Thoracic aorta (tissue), 2 donors: ENCODE measurements around the gene LIMCH1. TPM values are rescaled to one million over a fixed set of nuclear protein-coding genes. Genes with fewer than 3 reads are reported as not detected.

ENCODE experiments used
- ATAC-seq: fragments of 150-250 bp; one replicate; pipeline ENCODE4 v1.8.0; 2017; ENCODE audit warnings: low read depth; ENCODE audit not compliant: insufficient number of reproducible peaks, low FRiP score
- DNase-seq: peaks from one replicate; pipeline ENCODE4 v3.0.0-alpha.2; 2020; ENCODE audit warnings: low spot score
- H3K27ac ChIP-seq, 2 donors: fragments of 200-600 bp; sonication (generic); 1 replicate in 1 of 2; 2 replicates in 1 of 2; pipeline ENCODE4 v1.5.1; 2016; ENCODE audit warnings: mild to moderate bottlenecking in 2 of 2, moderate library complexity in 2 of 2
- H3K27me3 ChIP-seq: fragments of 200-600 bp; sonication (generic); replicated peaks from 2 replicates; pipeline ENCODE4 v1.6.0; 2016; ENCODE audit warnings: mild to moderate bottlenecking; ENCODE audit not compliant: insufficient read depth
- H3K36me3 ChIP-seq: fragments of 200-600 bp; sonication (generic); one replicate; pipeline ENCODE4 v1.5.1; 2016
- H3K4me1 ChIP-seq, 2 donors: fragments of 200-600 bp; sonication (generic); 1 replicate in 1 of 2; 2 replicates in 1 of 2; pipeline versions ENCODE4 v1.5.1 to v1.6.0; 2016; ENCODE audit warnings: low read depth in 2 of 2, mild to moderate bottlenecking in 1 of 2; ENCODE audit not compliant: control insufficient read depth in 1 of 2
- H3K4me3 ChIP-seq: fragments of 200-600 bp; sonication (generic); 2 replicates; pipeline ENCODE4 v1.5.1; 2016; ENCODE audit warnings: mild to moderate bottlenecking
- H3K9me3 ChIP-seq: fragments of 200-600 bp; sonication (generic); 2 replicates; pipeline ENCODE4 v1.5.1; 2016
- CTCF ChIP-seq: fragments of 200-600 bp; sonication (generic); IDR thresholded peaks from one replicate; pipeline ENCODE4 v1.5.1; 2019; ENCODE audit warnings: antibody characterized with exemption
- total RNA-seq, 2 donors: library from RNA; depleted of rRNA; stranded (reverse); fragments of >200 nt; gene quantifications; one replicate each; pipeline versions ENCODE4 v1.1.0 to v1.2.3, GENCODE V29; 2016

The LIMCH1 gene
- total RNA-seq, 2 donors from 2014 or later = 95.3 to 158 TPM

GRCh38 chr4:41517121-41517520 lies 20.8 kb upstream of the LIMCH1 start:
- Histone ChIP-seq H3K27me3 (no peaks in the 10 kb centered on the region), H3K27ac (no peak overlapping the region), H3K4me1 (no peaks in the 10 kb centered on the region), H3K4me3 (no peak overlapping the region), H3K9me3 (no peaks in the 10 kb centered on the region), H3K36me3 (no peaks in the 10 kb centered on the region)
- TF ChIP-seq CTCF = no peak
- ATAC-seq = no peak
- no peak for DNase-seq

DNA sequence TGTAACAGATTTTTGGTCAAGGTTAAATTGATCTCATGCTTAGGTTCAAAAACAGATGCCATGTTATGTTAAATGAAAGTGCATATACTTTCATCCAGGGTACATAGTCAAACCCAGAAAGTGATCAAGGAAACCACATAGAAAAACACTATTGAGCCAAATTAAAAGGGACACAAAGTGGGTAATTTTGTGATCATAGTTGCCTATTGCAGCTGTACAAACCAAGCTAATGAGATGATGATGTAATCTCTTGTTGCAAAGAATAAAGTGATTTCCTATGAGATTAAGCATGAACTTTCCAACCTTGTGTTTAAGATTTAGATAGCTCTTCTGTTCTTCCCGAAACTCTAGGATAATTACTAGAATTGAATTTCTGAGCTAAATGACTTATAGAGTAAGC lies 20.2 kb upstream of the LIMCH1 start:
- no peak for ATAC-seq
- H3K9me3 ChIP-seq = no peaks in the 10 kb centered on the region

GRCh38 chr4:41524425-41524824 lies 13.5 kb upstream of the LIMCH1 start:
- DNase-seq (no peak), ATAC-seq (no peak)
- Histone ChIP-seq H3K36me3 (no peaks in the 10 kb centered on the region), H3K4me1 (no peaks in the 10 kb centered on the region), H3K9me3 (no peaks in the 10 kb centered on the region), H3K4me3 (no peak overlapping the region), H3K27ac (no peak overlapping the region), H3K27me3 (no peaks in the 10 kb centered on the region)
- no peak for TF ChIP-seq CTCF

More for the DNA sequence above, 20.2 kb upstream of the LIMCH1 start:
- Histone ChIP-seq H3K36me3 (no peaks in the 10 kb centered on the region), H3K27ac (no peak overlapping the region), H3K27me3 (no peaks in the 10 kb centered on the region), H3K4me1 (no peaks in the 10 kb centered on the region), H3K4me3 (no peak overlapping the region)
- TF ChIP-seq CTCF = no peak
- DNase-seq = no peak

- DNase-seq (no peak), ATAC-seq (no peak)
- no peak for TF ChIP-seq CTCF
Measured at GRCh38 chr4:41525129-41525528, 12.8 kb upstream of the LIMCH1 start.

DNA sequence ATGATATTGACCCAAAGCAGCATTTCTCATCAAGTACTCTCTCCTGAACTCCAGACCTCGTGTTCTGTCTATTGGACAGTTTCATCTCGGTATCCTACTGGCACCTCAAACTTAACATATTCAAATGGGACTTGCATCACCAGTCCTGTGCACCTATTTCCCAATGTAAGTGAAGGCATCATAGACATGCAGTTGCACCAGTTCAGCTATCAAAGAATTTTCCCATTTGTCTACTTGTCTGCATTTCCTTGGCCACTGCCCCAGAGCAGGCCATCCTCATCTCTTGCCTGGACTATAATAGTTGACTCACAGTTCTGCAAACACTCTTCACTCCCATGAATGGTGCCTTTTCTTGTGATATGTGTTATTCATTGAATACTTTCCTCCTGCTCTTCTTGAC lies 11.3 kb upstream of the LIMCH1 start:
- Histone ChIP-seq H3K4me1 (no peaks in the 10 kb centered on the region), H3K36me3 (no peaks in the 10 kb centered on the region), H3K4me3 (no peak overlapping the region), H3K27me3 (no peaks in the 10 kb centered on the region), H3K27ac (no peak overlapping the region), H3K9me3 (no peaks in the 10 kb centered on the region)
- DNase-seq = no peak
- no peak for TF ChIP-seq CTCF
- ATAC-seq = no peak

More at GRCh38 chr4:41525129-41525528, 12.8 kb upstream of the LIMCH1 start:
- no peaks in the 10 kb centered on the region for H3K27me3 ChIP-seq
- no peaks in the 10 kb centered on the region for H3K4me1 ChIP-seq
- H3K4me3 ChIP-seq = no peak overlapping the region
- no peaks in the 10 kb centered on the region for H3K9me3 ChIP-seq
- no peak overlapping the region for H3K27ac ChIP-seq
- no peaks in the 10 kb centered on the region for H3K36me3 ChIP-seq
